22Rv1 (cell line): ENCODE data around the gene PREX1.

Experiments
- H3K27ac ChIP-seq: fragments of 450-650 bp; 2 replicates; pipeline ENCODE4 v1.5.1; 2017
- ZFX ChIP-seq: fragments of 450-650 bp; IDR thresholded peaks from 2 replicates; pipeline ENCODE4 v1.6.1; 2017; ENCODE audit warnings: antibody characterized with exemption, borderline replicate concordance
- TF ChIP-seq, protein P1 (sequence below): fragments of 450-650 bp; IDR thresholded peaks from 2 replicates; pipeline ENCODE4 v1.5.1; 2017; ENCODE audit warnings: mild to moderate bottlenecking

PREX1 gene

GRCh38 chr20:48739395-48740291 is 88.2 kb downstream of the PREX1 start:
- no peak overlapping the region for H3K27ac ChIP-seq
- TF ChIP-seq ZFX = no peak
- TF ChIP-seq, protein P1, sequence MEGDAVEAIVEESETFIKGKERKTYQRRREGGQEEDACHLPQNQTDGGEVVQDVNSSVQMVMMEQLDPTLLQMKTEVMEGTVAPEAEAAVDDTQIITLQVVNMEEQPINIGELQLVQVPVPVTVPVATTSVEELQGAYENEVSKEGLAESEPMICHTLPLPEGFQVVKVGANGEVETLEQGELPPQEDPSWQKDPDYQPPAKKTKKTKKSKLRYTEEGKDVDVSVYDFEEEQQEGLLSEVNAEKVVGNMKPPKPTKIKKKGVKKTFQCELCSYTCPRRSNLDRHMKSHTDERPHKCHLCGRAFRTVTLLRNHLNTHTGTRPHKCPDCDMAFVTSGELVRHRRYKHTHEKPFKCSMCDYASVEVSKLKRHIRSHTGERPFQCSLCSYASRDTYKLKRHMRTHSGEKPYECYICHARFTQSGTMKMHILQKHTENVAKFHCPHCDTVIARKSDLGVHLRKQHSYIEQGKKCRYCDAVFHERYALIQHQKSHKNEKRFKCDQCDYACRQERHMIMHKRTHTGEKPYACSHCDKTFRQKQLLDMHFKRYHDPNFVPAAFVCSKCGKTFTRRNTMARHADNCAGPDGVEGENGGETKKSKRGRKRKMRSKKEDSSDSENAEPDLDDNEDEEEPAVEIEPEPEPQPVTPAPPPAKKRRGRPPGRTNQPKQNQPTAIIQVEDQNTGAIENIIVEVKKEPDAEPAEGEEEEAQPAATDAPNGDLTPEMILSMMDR = no peak

- no peak overlapping the region for H3K27ac ChIP-seq
- TF ChIP-seq ZFX = no peak
- TF ChIP-seq, protein P1 = no peak
Measured at GRCh38 chr20:48738399-48739304, 89.1 kb downstream of the PREX1 start.

- H3K27ac ChIP-seq = no peak overlapping the region
- TF ChIP-seq ZFX = no peak
- TF ChIP-seq, protein P1 = no peak
Measured at GRCh38 chr20:48738094-48738398, 89.8 kb downstream of the PREX1 start.

DNA sequence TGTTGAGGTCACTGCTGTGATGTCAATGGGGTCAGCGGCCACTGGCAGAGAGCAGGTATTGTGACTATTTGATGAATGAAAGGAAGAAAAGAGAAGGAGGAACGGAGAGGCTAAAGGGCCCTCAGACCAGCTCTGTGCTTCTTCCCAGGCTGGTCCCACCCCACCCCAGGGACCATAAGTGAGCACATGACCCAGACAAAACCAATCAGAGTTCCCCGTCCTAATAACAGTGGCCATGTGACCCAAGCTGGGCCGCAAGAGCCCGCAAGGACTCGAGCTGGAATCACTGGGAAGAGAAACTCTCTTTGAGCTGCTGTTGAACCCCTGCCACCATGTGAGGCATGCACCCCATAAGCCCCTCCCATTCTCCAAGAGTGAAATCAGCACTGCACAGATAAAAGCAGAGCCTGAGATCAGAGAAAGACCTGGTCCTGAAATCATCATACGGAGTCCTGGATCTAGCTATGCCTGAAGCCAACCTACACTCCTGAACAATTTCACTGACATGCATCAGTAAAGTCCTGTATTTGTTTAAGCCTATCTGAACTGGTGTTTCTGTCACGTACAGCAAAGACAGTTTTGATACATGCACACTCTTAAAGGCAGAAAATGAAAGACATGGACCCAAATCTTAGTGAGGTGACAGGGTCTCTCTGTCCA is 90.2 kb downstream of the PREX1 start:
- TF ChIP-seq ZFX = no peak
- TF ChIP-seq, protein P1 = no peak
- H3K27ac ChIP-seq = no peak overlapping the region

DNA sequence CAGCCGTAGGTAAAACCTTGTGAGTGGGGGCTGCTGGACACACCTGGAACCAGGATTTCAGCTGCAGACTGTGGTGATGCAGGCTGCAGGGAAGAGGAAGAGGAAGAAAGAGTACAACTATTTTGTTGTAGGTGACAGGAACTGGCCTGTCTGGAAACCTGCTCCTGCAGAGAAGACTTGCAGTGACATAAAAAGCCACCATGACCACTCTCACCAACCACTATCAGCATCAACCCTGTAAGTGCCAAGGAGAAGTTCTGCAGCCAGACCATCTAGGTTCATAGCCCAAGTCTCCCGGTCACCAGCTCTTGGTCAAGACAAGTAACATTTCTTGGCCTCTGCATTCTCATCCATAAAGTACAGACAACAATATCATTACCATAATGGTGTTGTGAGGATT is 91.2 kb downstream of the PREX1 start:
- TF ChIP-seq ZFX = no peak
- TF ChIP-seq, protein P1 = no peak
- H3K27ac ChIP-seq = no peak overlapping the region

DNA sequence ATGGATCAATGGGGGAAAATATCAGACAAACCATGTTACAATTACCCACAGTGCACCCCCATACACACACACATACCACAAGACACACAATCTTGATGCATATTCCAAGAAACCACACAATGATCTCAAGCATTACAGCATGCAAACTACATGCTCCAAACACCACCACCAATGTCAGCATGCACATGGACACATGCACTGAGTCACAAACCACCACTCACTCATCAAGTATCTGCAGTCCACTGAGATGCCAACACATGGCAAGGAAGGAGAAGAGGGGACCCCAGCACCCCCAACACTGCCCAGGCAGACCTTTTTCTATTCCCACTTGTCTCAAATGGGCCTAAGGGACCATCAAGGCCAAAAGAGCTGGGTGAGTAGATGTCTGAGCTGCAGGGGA is 91.6 kb downstream of the PREX1 start:
- TF ChIP-seq ZFX = no peak
- TF ChIP-seq, protein P1 = no peak
- H3K27ac ChIP-seq = no peak overlapping the region
